Gastrocnemius medialis (tissue), 4 donors: ENCODE data around the gene NDUFA8.

ENCODE experiments used
- POLR2A ChIP-seq, 2 donors: fragments of 450-650 bp; IDR thresholded peaks; one replicate each; pipeline ENCODE4 v1.6.1; 2017; ENCODE audit warnings: antibody characterized with exemption in 2 of 2, mild to moderate bottlenecking in 2 of 2, moderate library complexity in 2 of 2
- TF ChIP-seq, protein P1 (sequence below), 5 experiments: fragments of 450-650 bp in 3 of 5; fragments of 200-600 bp in 2 of 5; sonication (generic) in 2 of 5; IDR thresholded peaks in 4 of 5; conservative IDR thresholded peaks in 1 of 5; 1 replicate in 4 of 5; 2 replicates in 1 of 5; pipeline ENCODE4 v1.5.1; 2016 to 2019; ENCODE audit warnings: antibody characterized with exemption in 5 of 5, mild to moderate bottlenecking in 3 of 5, moderate library complexity in 3 of 5

DNA sequence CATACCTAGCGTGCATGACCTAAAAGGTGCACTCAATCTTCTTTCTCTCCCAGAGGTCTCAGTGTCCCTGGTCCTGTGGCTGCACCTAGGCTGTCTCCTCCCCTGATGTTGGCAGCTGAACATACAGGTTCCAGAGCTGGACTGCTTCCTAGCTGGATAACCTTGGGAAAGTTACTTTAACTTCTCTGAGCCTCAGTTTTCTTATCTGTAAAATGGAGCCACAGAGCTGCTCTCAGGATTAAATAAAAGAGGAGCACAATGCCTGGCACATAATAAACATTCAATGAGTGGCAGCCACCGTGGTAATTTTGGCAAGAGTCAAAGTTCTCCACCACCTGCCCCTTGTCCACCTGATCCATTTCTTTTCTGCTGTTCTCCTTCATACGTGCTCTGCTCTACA, 14.1 kb upstream of the NDUFA8 start:
- TF ChIP-seq, protein P1, sequence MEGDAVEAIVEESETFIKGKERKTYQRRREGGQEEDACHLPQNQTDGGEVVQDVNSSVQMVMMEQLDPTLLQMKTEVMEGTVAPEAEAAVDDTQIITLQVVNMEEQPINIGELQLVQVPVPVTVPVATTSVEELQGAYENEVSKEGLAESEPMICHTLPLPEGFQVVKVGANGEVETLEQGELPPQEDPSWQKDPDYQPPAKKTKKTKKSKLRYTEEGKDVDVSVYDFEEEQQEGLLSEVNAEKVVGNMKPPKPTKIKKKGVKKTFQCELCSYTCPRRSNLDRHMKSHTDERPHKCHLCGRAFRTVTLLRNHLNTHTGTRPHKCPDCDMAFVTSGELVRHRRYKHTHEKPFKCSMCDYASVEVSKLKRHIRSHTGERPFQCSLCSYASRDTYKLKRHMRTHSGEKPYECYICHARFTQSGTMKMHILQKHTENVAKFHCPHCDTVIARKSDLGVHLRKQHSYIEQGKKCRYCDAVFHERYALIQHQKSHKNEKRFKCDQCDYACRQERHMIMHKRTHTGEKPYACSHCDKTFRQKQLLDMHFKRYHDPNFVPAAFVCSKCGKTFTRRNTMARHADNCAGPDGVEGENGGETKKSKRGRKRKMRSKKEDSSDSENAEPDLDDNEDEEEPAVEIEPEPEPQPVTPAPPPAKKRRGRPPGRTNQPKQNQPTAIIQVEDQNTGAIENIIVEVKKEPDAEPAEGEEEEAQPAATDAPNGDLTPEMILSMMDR (IDR thresholded peaks at IDR 0.05 in 4 of 5, conservative IDR thresholded peaks at IDR 0.05 in 1 of 5), result no peak
- no peak for TF ChIP-seq POLR2A (IDR thresholded peaks at IDR 0.05)
